Suppressor macrophage treated with lipopolysaccharide for 1 hour (primary cell): ENCODE measurements around the gene MED15.
A peak's percentile ranks its signal among the peaks of the same experiment; 100 is the strongest.
"Not testable (repeated sequence)": the region's sequence is repeated elsewhere in the genome, so short reads cannot be mapped to it uniquely, and the experiment has no call there.

Experiments used
- DNase-seq, 3 donors: peaks; one replicate each; pipeline ENCODE4 v3.0.0-alpha.2; 2020 to 2022

The MED15 gene

DNA sequence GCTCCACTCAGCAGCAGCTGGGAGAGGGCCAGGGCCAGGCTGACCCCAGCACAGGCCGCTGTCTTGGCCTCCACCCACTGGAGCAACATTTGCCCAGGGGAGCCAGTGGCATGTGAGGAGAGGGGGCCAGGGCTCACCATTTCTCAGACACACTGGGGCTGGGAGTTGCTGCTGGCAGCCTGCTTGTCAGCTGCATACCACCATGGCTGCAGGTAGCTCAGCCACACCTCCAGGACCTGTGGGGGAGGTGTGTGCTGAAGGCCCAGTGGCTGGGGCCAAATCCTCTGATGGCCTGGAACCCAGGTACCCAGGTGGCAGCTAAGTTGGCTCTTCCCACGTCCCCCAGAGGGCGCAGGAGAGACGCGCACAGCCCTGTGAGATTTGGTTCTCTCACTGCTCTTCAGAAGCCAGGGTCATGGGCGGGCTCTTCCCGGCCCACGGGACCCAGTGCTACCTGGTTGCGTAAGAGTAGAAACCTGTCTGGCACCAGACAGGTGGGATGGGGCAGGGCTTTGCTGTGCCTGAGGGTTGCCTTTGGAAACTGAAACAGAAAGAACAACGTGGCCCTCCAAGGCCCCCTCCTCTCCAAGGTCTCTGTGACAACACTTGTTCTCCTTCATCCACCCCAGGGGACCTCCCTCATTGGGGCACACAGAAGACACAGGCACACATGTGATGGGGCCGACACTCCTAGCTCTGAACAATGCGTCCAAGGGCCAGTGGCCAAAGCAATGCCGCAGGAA lies 98.8 kb downstream of the MED15 start:
- peak; percentile 68 to 83 (median 72) for DNase-seq

DNA sequence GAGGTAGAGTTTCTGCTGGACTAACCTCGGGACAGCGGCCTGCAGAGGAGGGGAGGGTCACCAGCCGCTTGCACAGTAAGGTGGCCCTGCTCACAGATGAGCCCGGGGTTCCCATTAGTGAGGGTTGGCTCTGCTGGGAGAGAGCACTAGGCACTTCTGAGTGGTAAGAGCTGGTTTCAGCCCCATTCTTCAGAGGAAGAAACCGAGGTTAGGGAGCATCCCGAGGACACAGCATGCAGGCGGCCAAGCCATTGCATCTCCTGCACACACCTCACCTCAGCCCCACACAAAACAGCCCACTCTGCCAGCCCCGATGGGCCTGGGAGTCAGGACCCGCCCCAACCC lies 99.3 kb downstream of the MED15 start:
- no peak for DNase-seq

GRCh38 chr22:20607157-20607907 lies 99.9 kb downstream of the MED15 start:
- DNase-seq = no peak

- no peak for DNase-seq
Measured at GRCh38 chr22:20610243-20610686, 102.9 kb downstream of the MED15 start.

GRCh38 chr22:20610757-20611156 lies 103.3 kb downstream of the MED15 start:
- DNase-seq = no peak

GRCh38 chr22:20611418-20611817 lies 104.0 kb downstream of the MED15 start:
- DNase-seq = no peak

GRCh38 chr22:20613301-20613700 lies 105.9 kb downstream of the MED15 start:
- no peak for DNase-seq

- no peak for DNase-seq
Measured at GRCh38 chr22:20615021-20615420, 107.6 kb downstream of the MED15 start.

GRCh38 chr22:20615533-20616450 lies 108.4 kb downstream of the MED15 start:
- DNase-seq = no peak

- DNase-seq = no peak
Measured at GRCh38 chr22:20616451-20617043, 109.1 kb downstream of the MED15 start.

GRCh38 chr22:20618488-20618887 lies 111.1 kb downstream of the MED15 start:
- no peak for DNase-seq

DNA sequence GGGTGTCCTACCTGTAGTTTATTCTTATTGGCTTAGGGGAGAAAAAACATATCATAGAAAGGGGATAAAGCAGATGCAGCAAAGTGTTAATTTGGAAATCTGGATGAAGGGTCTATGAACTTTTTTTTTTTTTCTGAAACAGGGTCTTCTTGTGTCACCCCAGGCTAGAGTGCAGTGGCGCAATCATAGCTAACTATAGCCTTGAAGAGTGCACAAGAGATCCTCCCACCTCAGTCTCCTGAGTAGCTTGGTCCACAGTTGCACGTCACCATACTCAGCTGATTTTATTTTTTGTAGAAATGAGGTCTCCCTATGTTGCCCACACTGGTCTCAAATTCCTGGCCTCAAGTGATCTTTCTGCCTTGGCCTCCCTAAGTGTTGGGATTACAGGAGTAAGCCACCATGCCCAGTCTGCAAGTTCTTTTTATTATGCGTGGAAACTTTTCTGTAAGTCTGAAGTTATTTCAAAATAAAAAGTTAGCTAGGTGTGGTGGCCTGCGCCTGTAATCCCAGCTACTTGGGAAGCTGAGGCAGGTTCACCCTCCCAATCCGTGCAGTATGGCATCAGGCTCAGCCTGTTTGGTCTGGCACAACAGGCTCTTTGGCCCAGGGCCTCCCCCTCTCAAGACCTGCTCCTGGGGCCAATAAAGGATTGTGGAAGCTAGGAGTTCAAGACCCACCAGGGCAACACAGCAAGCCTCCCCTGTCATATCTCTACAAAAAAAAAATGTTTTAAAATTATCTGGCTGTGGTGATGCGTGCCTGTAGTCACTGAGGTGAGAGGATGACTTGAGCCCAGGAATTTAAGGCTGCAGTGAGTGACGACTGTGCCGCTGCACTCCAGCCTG lies 111.9 kb downstream of the MED15 start:
- peak in 2 of 3 donors; percentile 5 to 45 for DNase-seq

- DNase-seq = not testable (repeated sequence)
Measured at GRCh38 chr22:20619893-20620194, 112.4 kb downstream of the MED15 start.

DNA sequence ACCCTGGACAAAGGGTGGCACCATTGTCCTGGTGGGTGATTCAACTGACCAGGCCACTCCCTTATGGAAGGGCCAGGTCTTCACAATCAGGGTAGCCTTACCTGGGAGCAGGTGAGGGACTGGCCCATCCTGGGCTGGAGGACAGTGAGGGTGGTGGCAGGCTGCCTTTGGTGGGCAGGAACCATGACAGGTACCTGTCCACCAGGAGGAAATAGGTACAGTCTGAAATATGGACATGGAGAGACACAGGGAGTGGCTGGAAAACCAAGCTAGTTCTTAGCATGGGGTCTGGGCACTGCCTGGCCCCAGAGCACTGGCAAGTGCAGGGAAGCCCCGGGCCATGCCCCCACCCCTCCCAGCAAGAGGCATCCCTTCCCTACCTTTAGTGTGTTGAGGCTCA lies 113.8 kb downstream of the MED15 start:
- no peak for DNase-seq

DNA sequence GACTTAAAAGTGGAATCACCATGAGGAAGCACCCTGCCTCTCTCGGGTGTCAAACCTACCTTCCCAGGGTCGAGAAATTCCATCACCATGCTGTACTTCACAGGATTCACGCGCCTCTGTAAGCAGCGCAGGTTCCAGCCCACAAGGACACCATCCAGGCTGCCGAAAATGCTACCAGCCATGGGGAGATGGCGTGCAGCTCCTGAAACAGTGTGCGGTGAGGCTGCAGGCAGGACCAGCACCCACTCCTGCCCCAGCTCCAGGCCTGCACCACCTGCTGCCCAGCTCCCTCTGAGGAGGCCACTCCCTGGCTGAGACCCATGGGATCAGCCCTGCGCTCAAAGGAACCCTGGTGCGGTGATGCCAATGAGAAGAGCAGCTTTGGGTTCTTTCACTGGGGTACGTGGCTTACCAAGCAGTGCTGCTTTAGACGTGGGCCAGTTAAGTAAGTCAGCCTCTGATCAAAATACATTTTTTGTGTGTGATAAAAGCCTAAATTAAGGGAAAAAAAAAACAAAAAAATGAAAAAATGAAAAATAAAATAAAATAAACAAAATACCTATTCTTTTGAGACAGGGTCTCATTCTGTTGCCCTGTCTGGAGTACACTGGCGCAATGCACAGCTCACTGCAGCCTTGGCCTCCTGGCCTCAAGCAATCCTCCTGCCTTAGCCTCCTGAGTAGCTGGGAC lies 115.4 kb downstream of the MED15 start:
- DNase-seq = no peak

DNA sequence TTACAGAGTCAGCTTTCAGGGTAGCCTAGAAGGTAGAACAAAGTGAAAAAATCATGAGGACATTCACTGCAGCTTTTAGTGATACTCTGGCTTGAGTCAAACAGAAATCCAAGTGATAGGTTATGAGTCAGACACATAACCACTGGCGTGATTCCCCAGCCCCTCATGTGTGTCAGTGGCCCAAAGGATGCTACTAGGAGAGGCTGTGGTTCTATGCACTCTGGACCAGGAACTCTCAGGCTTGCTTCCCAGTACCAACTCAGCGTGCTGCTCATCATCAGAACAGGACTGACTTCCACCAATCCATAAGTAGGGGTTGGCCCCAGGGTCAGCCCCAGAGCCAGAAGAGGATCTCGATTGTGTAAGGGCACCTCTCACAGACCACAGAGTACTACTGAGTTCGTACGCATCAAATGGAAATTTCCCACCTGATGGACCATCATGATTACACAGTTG lies 116.8 kb downstream of the MED15 start:
- DNase-seq = peak; percentile 25 to 28 (median 25)

GRCh38 chr22:20625270-20625669 lies 117.9 kb downstream of the MED15 start:
- DNase-seq = no peak

DNA sequence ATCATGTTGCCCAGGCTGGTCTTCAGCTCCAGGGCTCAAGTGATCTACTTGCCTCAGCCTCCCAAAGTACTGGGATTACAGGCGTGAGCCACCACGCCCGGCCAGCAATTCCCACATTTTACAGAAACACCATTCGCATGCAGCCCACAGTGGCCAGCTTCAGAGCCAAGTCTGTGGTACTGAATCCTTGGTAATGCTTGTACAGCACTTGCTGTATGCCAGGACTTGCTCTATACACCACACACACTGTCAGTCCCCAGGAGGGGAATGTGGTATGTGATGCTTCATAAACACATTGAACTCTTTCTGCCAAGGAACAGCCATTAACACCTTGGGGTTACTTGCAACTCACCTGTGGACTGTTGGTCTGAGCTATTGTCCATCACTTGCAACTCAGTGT lies 119.4 kb downstream of the MED15 start:
- DNase-seq = no peak

GRCh38 chr22:20627432-20627831 lies 120.0 kb downstream of the MED15 start:
- no peak for DNase-seq

- DNase-seq = no peak
Measured at GRCh38 chr22:20628081-20628939, 120.9 kb downstream of the MED15 start.
